MM.1S (cell line): ENCODE results near the gene HNF1A.

Experiments used
- DNase-seq: peaks from one replicate; pipeline ENCODE4 v3.0.0-alpha.2; 2015
- H2AFZ ChIP-seq: fragments of 300-600 bp; sonication (generic); 2 replicates; pipeline ENCODE4 v1.6.0; 2016; ENCODE audit warnings: antibody characterized with exemption, low read length
- H3F3A ChIP-seq: fragments of 300-600 bp; sonication (generic); 2 replicates; pipeline ENCODE4 v1.6.1; 2016; ENCODE audit warnings: mild to moderate bottlenecking, antibody characterized with exemption, low read length, moderate library complexity, mixed read lengths; ENCODE audit not compliant: insufficient read depth
- H3K27ac ChIP-seq: fragments of 300-600 bp; sonication (generic); 2 replicates; pipeline ENCODE4 v1.5.1; 2016; ENCODE audit warnings: mild to moderate bottlenecking, low read length
- H3K27me3 ChIP-seq: fragments of 300-600 bp; sonication (generic); replicated peaks from 2 replicates; pipeline ENCODE4 v1.6.0; 2016; ENCODE audit warnings: low read length; ENCODE audit not compliant: insufficient read depth
- H3K36me3 ChIP-seq: fragments of 300-600 bp; sonication (generic); replicated peaks from 2 replicates; pipeline ENCODE4 v1.6.1; 2016; ENCODE audit warnings: mild to moderate bottlenecking, low read length, mixed read lengths; ENCODE audit not compliant: insufficient read depth
- H3K4me1 ChIP-seq: fragments of 300-600 bp; sonication (generic); 2 replicates; pipeline ENCODE4 v1.6.1; 2016; ENCODE audit warnings: low read length, mixed read lengths
- H3K4me2 ChIP-seq: fragments of 300-600 bp; sonication (generic); 2 replicates; pipeline ENCODE4 v1.6.0; 2016; ENCODE audit warnings: low read depth, low read length
- H3K4me3 ChIP-seq: fragments of 300-600 bp; sonication (generic); 2 replicates; pipeline ENCODE4 v1.5.1; 2016; ENCODE audit warnings: low read length, mixed read lengths
- H3K79me2 ChIP-seq: fragments of 300-600 bp; sonication (generic); 2 replicates; pipeline ENCODE4 v1.6.1; 2016; ENCODE audit warnings: mixed run types, low read length, mixed read lengths
- H3K9ac ChIP-seq: fragments of 300-600 bp; sonication (generic); 2 replicates; pipeline ENCODE4 v1.6.1; 2016; ENCODE audit warnings: low read length, mixed read lengths
- H3K9me2 ChIP-seq: fragments of 300-600 bp; sonication (generic); replicated peaks from 2 replicates; pipeline ENCODE4 v1.6.1; 2016; ENCODE audit warnings: mild to moderate bottlenecking, low read length, mixed read lengths; ENCODE audit not compliant: insufficient read depth
- H3K9me3 ChIP-seq: fragments of 300-600 bp; sonication (generic); replicated peaks from 2 replicates; pipeline ENCODE4 v1.6.1; 2016; ENCODE audit warnings: mild to moderate bottlenecking, low read length, mixed read lengths; ENCODE audit not compliant: insufficient read depth
- H4K20me1 ChIP-seq: fragments of 300-600 bp; sonication (generic); 2 replicates; pipeline ENCODE4 v1.6.1; 2016; ENCODE audit warnings: mild to moderate bottlenecking, low read length, moderate library complexity, mixed read lengths; ENCODE audit not compliant: insufficient read depth
- EZH2 ChIP-seq: fragments of 300-600 bp; sonication (generic); optimal IDR thresholded peaks from 2 replicates; pipeline ENCODE3; 2017; ENCODE audit warnings: low read depth, mild to moderate bottlenecking, antibody characterized with exemption, low read length, mixed read lengths
- EZH2phosphoT487 ChIP-seq: fragments of 300-600 bp; sonication (generic); IDR thresholded peaks from 2 replicates; pipeline ENCODE4 v1.6.1; 2018; ENCODE audit warnings: antibody characterized with exemption, low read length
- TF ChIP-seq, protein P1 (sequence below): fragments of 300-600 bp; sonication (generic); IDR thresholded peaks from 2 replicates; pipeline ENCODE4 v1.5.1; 2016; ENCODE audit warnings: antibody characterized with exemption, low read length, mixed read lengths

The HNF1A gene

DNA sequence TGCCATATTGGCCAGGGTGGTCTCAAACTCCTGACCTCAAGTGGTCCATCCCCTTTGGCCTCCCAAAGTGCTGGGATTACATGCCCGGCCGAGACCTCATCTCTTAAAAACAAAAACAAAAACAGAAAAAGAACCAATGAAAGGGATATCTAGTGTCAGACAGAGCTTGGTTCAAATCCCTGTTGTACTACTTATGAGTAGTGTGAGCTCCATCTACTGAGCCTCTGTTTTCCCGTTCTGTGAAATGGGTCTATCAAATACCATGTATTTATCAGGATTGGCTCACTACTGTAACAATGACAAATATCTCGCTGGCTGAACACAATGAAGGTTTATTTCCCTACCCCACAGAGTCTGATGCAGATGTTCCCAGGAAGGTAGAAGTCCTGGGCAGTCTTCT, 36.9 kb upstream of the HNF1A start:
- H2AFZ ChIP-seq, result no peak overlapping the region
- H3K9ac ChIP-seq, result no peak overlapping the region

DNA sequence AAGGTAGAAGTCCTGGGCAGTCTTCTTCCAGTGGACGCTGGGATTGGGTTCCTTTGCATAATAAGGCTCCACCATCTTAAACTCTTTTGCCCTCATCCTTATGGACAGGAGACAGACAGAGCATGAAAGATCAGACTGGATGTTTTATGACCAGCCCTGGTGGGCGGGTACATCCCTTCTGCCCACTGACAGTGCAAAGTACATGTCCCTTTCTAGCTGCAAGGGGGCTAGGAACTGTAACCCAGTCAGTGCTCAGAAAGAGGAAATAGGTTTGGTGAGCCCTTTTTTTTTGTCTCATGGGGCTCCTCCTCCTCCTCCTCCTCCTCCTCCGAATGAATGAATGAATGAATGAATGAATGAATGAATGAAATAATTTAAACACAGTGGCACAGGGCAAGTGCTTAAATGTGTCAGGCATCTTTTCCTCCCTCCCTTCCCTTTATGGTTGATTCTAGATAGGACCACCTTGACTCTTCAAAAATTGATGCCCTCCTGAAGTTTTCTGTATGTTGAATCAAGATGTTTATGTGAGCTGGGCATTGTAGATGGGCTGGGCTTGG, 36.4 kb upstream of the HNF1A start:
- Histone ChIP-seq H2AFZ (no peak overlapping the region), H3K9me2 (no peaks in the 10 kb centered on the region), H3F3A (no peaks in the 10 kb centered on the region), H3K27me3 (no peaks in the 10 kb centered on the region), H3K27ac (no peak overlapping the region), H3K4me1 (no peaks in the 10 kb centered on the region), H3K4me2 (no peak overlapping the region), H3K9ac (no peak overlapping the region), H3K4me3 (no peak overlapping the region), H3K79me2 (no peaks in the 10 kb centered on the region), H3K36me3 (no peaks in the 10 kb centered on the region), H3K9me3 (no peaks in the 10 kb centered on the region), H4K20me1 (no peaks in the 10 kb centered on the region)
- DNase-seq, result no peak
- TF ChIP-seq, protein P1, sequence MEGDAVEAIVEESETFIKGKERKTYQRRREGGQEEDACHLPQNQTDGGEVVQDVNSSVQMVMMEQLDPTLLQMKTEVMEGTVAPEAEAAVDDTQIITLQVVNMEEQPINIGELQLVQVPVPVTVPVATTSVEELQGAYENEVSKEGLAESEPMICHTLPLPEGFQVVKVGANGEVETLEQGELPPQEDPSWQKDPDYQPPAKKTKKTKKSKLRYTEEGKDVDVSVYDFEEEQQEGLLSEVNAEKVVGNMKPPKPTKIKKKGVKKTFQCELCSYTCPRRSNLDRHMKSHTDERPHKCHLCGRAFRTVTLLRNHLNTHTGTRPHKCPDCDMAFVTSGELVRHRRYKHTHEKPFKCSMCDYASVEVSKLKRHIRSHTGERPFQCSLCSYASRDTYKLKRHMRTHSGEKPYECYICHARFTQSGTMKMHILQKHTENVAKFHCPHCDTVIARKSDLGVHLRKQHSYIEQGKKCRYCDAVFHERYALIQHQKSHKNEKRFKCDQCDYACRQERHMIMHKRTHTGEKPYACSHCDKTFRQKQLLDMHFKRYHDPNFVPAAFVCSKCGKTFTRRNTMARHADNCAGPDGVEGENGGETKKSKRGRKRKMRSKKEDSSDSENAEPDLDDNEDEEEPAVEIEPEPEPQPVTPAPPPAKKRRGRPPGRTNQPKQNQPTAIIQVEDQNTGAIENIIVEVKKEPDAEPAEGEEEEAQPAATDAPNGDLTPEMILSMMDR, result no peak
- TF ChIP-seq EZH2 (no peak), EZH2phosphoT487 (no peak)

More for the DNA sequence above, 36.9 kb upstream of the HNF1A start:
- H3K79me2 ChIP-seq, result no peaks in the 10 kb centered on the region
- TF ChIP-seq, protein P1, result no peak
- TF ChIP-seq EZH2phosphoT487 (no peak), EZH2 (no peak)
- no peaks in the 10 kb centered on the region for H3K36me3 ChIP-seq
- no peak for DNase-seq
- no peak overlapping the region for H3K4me3 ChIP-seq
- no peak overlapping the region for H3K27ac ChIP-seq
- H3F3A ChIP-seq, result no peaks in the 10 kb centered on the region
- no peaks in the 10 kb centered on the region for H3K27me3 ChIP-seq
- H3K4me1 ChIP-seq, result no peaks in the 10 kb centered on the region
- H3K9me2 ChIP-seq, result no peaks in the 10 kb centered on the region
- H3K4me2 ChIP-seq, result no peak overlapping the region
- H4K20me1 ChIP-seq, result no peaks in the 10 kb centered on the region
- H3K9me3 ChIP-seq, result no peaks in the 10 kb centered on the region

DNA sequence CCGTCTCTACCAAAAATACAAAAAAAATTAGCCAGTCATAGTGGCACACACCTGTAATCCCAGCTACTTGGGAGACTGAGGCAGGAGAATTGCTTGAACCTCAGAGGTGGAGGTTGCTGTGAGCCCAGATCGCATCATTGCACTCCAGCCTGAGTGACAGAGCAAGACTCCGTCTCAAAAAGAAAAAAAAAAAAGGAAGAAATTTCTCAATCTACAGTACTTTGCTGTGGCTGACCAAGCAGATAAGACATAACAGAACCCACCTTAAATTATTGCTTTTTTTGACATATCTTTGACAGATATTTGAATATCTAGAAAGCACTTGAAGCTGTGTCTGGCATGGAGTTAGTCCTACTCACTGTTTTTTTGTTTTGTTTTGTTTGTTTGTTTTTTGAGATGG, 34.9 kb upstream of the HNF1A start:
- DNase-seq, result no peak
- Histone ChIP-seq H3K79me2 (no peaks in the 10 kb centered on the region), H3K27me3 (no peaks in the 10 kb centered on the region)

More for the DNA sequence above, 34.9 kb upstream of the HNF1A start:
- no peaks in the 10 kb centered on the region for H3K4me1 ChIP-seq
- no peak overlapping the region for H3K9ac ChIP-seq
- H3K27ac ChIP-seq, result no peak overlapping the region
- no peaks in the 10 kb centered on the region for H3K9me2 ChIP-seq
- H3K4me2 ChIP-seq, result no peak overlapping the region
- H3K36me3 ChIP-seq, result no peaks in the 10 kb centered on the region
- H3K4me3 ChIP-seq, result no peak overlapping the region
- no peak overlapping the region for H2AFZ ChIP-seq
- no peaks in the 10 kb centered on the region for H3F3A ChIP-seq
- TF ChIP-seq, protein P1, result no peak
- TF ChIP-seq EZH2, result no peak
- no peak for TF ChIP-seq EZH2phosphoT487
- H4K20me1 ChIP-seq, result no peaks in the 10 kb centered on the region
- H3K9me3 ChIP-seq, result no peaks in the 10 kb centered on the region
